Amniotic stem cell (primary cell): Measurements from ENCODE around the gene U2SURP.
"Not testable (repeated sequence)": the region's sequence is repeated elsewhere in the genome, so short reads cannot be mapped to it uniquely, and the experiment has no call there.

ENCODE experiments used
- DNase-seq: peaks from one replicate; lab custom pipeline; 2025; lab: John Stamatoyannopoulos, UW

The U2SURP gene

GRCh38 chr3:143014921-143015320 lies 13.6 kb downstream of the U2SURP start:
- no peak for DNase-seq

GRCh38 chr3:143016321-143016972 lies 15.1 kb downstream of the U2SURP start:
- no peak for DNase-seq

- DNase-seq: no peak
Observed at GRCh38 chr3:143024351-143024960, 23.1 kb downstream of the U2SURP start.

- DNase-seq: no peak
Observed at GRCh38 chr3:143031327-143031726, 30.0 kb downstream of the U2SURP start.

GRCh38 chr3:143031796-143032387 lies 30.5 kb downstream of the U2SURP start:
- not testable (repeated sequence) for DNase-seq

- DNase-seq: peak; percentile 2
Observed at GRCh38 chr3:143035466-143036211, 34.3 kb downstream of the U2SURP start.

- DNase-seq: no peak
Observed at GRCh38 chr3:143036557-143036956, 35.2 kb downstream of the U2SURP start.

DNA sequence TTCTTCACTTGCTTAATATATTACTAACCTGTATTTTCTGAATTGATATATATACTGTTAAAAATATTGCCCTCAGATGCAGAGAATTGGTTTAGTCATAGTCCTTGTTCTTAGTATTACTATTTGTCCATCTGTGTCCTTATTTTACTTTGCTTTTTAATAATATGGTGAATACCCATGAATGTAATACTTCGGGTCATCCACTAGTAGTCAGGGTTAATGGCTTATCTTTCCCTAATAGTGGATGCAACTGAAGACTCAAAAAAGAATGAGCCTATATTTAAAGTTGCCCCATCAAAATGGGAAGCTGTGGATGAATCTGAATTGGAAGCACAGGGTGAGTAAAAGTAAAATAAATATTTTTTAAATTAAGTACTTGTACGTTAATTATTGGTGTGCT lies 36.5 kb downstream of the U2SURP start:
- DNase-seq: no peak

GRCh38 chr3:143040261-143040879 lies 39.0 kb downstream of the U2SURP start:
- DNase-seq: peak; percentile 2

DNA sequence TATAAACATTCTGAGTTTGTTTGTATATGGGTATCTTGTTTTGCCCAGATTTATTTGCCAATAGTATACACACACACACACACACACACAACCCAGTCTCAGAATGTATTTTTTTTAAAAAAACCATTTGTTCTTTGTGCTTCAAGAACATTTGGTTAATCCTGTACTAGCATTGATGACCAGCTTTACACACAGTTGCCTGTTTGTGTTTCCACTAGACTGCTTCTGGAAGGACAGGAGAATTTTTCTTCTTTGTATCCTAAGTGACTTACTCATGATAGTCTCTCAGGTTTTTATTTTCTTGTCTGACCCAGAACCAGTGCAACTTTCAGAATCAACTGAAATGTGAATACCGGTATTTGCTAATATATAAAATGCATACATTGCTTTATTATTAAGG lies 40.5 kb downstream of the U2SURP start:
- no peak for DNase-seq

- no peak for DNase-seq
Observed at GRCh38 chr3:143045639-143046038, 44.3 kb downstream of the U2SURP start.

DNA sequence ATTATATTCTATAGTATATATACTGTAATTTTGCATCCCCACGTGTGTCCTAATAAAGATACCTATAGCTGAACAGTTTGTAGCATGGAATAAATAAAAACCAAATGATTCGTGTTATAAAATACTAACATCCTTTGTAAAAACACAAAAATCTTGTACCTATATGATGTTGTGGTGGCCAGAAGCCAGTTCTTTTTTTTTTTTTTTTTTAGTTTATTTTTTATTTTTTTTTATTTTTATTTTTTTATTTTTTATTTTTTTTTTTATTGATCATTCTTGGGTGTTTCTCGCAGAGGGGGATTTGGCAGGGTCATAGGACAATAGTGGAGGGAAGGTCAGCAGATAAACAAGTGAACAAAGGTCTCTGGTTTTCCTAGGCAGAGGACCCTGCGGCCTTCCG lies 44.7 kb downstream of the U2SURP start:
- DNase-seq: not testable (repeated sequence)

DNA sequence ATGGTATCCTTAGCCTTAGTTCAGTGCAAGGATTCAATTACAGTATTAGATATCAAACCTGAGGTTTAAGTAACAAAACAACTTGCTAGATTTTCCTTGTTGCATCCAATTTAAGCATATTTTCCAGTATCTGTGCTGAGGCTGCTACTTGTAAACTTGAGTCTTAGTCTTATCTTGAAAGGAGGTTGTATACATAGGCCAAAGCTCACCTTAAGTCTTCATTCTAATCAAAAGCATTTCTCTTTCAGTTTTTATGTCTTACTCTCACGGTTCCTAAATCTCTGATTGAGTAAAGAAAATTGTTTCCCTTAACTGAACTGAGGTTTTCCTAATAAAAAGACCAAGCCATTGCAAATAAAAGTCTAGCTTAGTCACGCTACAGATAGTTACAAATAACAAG lies 52.6 kb downstream of the U2SURP start:
- DNase-seq: no peak

DNA sequence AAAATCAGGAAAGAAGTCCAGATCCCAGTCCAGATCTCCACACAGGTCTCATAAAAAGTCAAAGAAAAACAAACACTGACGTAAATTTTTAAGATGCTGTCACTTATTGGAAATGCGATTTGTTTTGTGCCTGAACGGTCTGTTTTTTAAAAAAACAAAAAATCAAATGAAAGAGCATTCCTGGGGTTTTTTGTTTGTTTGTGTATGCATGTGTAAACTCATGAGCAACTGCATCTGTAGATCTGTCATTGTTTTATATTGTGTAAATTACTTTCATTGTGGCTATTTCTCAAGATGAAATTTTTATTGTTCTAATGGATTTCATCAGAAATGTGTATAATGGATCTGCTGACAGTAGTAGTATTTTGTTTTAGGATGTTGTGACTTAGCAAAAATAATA lies 55.0 kb downstream of the U2SURP start:
- DNase-seq: no peak

- DNase-seq: no peak
Observed at GRCh38 chr3:143060906-143061305, 59.5 kb downstream of the U2SURP start.

DNA sequence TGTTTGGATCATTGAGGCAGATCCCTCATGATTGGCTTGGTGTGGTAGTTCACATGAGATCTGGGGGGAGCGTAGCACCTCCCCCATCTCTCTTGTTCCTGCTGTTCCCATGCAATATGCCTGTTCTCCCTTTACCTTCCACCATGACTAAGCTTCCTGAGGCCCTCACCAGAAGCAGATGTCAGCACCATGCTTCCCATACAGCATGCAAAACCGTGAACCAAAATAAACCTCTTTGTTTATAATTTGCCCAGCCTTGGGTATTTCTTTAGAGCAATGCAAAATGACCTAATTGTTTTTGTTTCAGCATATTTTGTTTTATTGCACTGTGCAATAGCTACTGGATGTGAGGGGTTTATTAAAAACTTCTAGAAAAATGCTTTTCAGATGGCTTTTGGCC lies 61.6 kb downstream of the U2SURP start:
- DNase-seq: no peak

- no peak for DNase-seq
Observed at GRCh38 chr3:143064777-143065176, 63.4 kb downstream of the U2SURP start.

GRCh38 chr3:143065364-143065763 lies 64.0 kb downstream of the U2SURP start:
- DNase-seq: no peak

GRCh38 chr3:143066033-143066432 lies 64.7 kb downstream of the U2SURP start:
- DNase-seq: no peak

DNA sequence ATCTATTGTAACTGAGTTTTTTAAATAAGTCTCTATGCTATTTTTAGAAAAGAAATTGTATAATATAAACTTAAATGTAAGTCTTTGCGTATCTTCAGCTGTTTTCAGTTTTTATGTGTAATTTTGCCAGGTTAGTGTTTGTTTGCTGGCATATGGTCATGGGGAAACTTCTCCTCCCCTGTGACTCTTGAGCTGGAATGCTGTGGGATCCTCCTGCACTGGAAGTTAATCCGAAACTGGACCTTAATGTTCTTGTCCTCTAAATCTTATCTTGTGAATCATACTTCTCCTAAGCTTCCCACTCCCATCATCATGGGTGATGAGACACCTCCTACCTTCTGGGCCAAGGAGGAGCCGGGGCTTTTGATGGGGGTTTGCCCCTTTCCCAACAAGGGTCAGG lies 65.8 kb downstream of the U2SURP start:
- DNase-seq: no peak

DNA sequence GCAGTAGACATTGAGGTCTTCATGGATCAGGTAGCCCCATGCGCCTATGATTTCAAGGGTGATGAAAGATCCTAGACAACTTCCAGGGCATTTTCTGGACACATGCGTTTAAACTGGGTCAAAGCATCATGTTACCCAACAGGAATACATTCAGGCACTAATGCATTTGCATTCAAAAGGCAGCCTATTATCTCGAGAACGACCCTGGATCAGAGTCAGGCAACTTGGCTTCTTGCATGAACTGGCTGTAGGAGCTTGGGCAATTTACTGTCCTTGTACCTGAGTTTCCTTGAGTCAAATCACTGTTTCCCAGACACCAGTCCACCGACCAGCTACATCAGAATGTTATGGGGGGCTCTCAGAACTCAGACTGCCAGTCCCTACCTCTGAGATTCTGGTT lies 66.7 kb downstream of the U2SURP start:
- no peak for DNase-seq

DNA sequence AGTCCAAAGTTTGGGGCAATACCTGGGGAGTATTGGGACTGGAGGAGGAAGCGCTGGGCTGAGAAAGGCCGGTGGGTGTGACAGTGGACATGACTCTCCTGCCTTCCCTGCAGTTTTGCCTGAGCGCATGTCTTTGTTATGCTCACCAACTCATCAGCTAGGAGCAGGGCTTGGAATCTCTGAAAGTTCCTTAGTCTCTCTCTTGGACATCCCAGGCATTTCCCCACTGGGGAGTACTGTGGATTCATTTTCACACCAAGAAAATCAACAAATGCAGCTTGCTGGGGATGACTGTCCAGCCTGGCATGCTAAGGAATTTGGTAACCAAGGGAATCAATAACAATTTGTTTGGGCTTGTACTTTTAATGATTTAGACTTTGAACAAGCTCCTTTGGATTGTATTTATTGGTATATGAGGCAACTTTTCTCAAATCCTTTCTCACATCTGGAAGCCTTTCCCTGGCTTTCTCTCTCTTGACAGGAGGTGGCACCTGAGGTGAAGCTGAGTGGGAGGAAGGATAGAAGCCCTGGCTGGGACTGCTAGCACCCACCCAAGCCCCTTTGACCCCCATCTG lies 69.7 kb downstream of the U2SURP start:
- DNase-seq: peak; percentile 38
